Natural killer cell (primary cell): ENCODE data around the gene AP3M1. TPM values are rescaled to one million over a fixed set of nuclear protein-coding genes. Genes with fewer than 3 reads are reported as not detected.

ENCODE experiments used
- ATAC-seq, 3 donors: fragments of 150-1000 bp in 2 of 3; fragments of 200-7000 bp in 1 of 3; cut with Tn5 transposase; 1 replicate in 1 of 3; 2 replicates in 2 of 3; pipeline ENCODE4 v1.10.0; 2021; ENCODE audit warnings: mild to moderate bottlenecking in 2 of 3, moderate library complexity in 2 of 3
- DNase-seq, 2 donors: peaks; one replicate each; pipeline versions ENCODE4 v3.0.0 to v3.0.0-alpha.2; 2013 to 2021; ENCODE audit warnings: mixed read lengths in 1 of 2
- H3K27ac ChIP-seq: one replicate; pipeline ENCODE4 v1.5.1; 2013; ENCODE audit warnings: mild to moderate bottlenecking, low read length
- H3K27me3 ChIP-seq: one replicate; pipeline ENCODE4 v1.6.1; 2013; ENCODE audit warnings: low read length; ENCODE audit not compliant: control insufficient read depth, insufficient read depth
- H3K36me3 ChIP-seq: one replicate; pipeline ENCODE4 v1.6.1; 2013; ENCODE audit warnings: low read length; ENCODE audit not compliant: control insufficient read depth, insufficient read depth
- H3K4me1 ChIP-seq: one replicate; pipeline ENCODE4 v1.6.1; 2013; ENCODE audit warnings: low read length; ENCODE audit not compliant: control insufficient read depth, insufficient read depth
- H3K4me3 ChIP-seq: one replicate; pipeline ENCODE4 v1.5.1; 2013; ENCODE audit warnings: low read length
- H3K9me3 ChIP-seq: one replicate; pipeline ENCODE4 v1.6.1; 2013; ENCODE audit warnings: low read length; ENCODE audit not compliant: control insufficient read depth, insufficient read depth
- H3K27ac Mint-ChIP-seq, 2 donors: one replicate each; pipeline ENCODE4 v1.8.0; 2022; ENCODE audit warnings: mild to moderate bottlenecking in 2 of 2, mixed read lengths in 2 of 2, moderate library complexity in 1 of 2
- H3K27me3 Mint-ChIP-seq, 2 donors: one replicate each; pipeline ENCODE4 v1.8.0; 2022; ENCODE audit warnings: low read depth in 2 of 2, mixed read lengths in 2 of 2
- H3K36me3 Mint-ChIP-seq: one replicate; pipeline ENCODE4 v1.8.0; 2022; ENCODE audit warnings: mixed read lengths
- H3K4me1 Mint-ChIP-seq, 2 donors: one replicate each; pipeline ENCODE4 v1.8.0; 2022; ENCODE audit warnings: mixed read lengths in 2 of 2
- H3K4me3 Mint-ChIP-seq: one replicate; pipeline ENCODE4 v1.8.0; 2022; ENCODE audit warnings: mild to moderate bottlenecking, moderate library complexity, mixed read lengths
- H3K9me3 Mint-ChIP-seq, 2 donors: one replicate each; pipeline ENCODE4 v1.8.0; 2022; ENCODE audit warnings: mixed read lengths in 2 of 2
- WGBS: methylation state at CpG from one replicate; pipeline ENCODE4 v1.1.7; 2013; ENCODE audit warnings: missing lambda C conversion rate; ENCODE audit not compliant: insufficient coverage; 5-methylcytosine and 5-hydroxymethylcytosine counted together
- intact Hi-C: fragments of 100-400 bp; cut with micrococcal nuclease; formaldehyde crosslinking; loops from one replicate; pipeline ENCODE4 v1.14.2; 2022
- total RNA-seq, 4 donors: library from RNA; stranded (reverse); fragments of 120-200 nt in 1 of 4; gene quantifications; one replicate each; pipeline versions ENCODE4 v1.2.3 to v1.2.4, GENCODE V29; 2013 to 2022
- TF ChIP-seq, protein P1 (sequence below): fragments of 200-600 bp; IDR thresholded peaks from one replicate; pipeline ENCODE4 v1.8.0; 2022; ENCODE audit warnings: antibody characterized with exemption

AP3M1 gene
- total RNA-seq, 3 donors from 2014 or later (not counting 1 experiment from before 2014, with no cell fraction given): 40.6 to 48.8 (median 41.5) TPM

DNA sequence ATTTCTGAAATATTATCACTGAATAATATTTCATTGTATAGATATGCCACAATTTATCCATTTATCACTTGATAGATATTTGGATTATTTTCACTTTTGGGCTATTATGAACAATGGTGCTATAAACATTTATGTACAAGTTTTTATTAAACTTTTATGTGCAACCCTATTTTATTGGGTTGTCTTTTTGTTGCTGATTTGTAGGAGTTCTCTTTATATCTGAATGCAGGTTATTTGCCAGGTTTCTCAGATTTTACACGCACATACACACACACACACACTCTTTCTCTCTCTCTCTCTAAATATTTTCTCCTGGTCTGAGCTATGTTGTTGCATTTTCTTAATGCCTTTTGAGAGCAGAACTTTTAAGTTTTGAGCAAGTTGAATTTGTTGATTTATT is 36.6 kb upstream of the AP3M1 start:
- no peak overlapping the region for H3K4me3 Mint-ChIP-seq
- intact Hi-C loops: no loop called here
- H3K9me3 Mint-ChIP-seq: no peaks in the 10 kb centered on the region
- WGBS: no CpG with 5 or more reads among the region's 1 CpG
- DNase-seq (no peak), ATAC-seq (no peak)
- H3K27me3 ChIP-seq: no peaks in the 10 kb centered on the region
- no peak overlapping the region for H3K27ac Mint-ChIP-seq
- no peaks in the 10 kb centered on the region for H3K9me3 ChIP-seq
- H3K36me3 ChIP-seq: no peaks in the 10 kb centered on the region
- H3K36me3 Mint-ChIP-seq: no peaks in the 10 kb centered on the region
- H3K4me3 ChIP-seq: no peak overlapping the region
- no peaks in the 10 kb centered on the region for H3K27me3 Mint-ChIP-seq
- H3K4me1 ChIP-seq: peaks cover 10% of the 10 kb centered on the region
- H3K27ac ChIP-seq: no peak overlapping the region
- peaks cover 14 to 19% of the 10 kb centered on the region in 2 donors for H3K4me1 Mint-ChIP-seq
- TF ChIP-seq, protein P1, sequence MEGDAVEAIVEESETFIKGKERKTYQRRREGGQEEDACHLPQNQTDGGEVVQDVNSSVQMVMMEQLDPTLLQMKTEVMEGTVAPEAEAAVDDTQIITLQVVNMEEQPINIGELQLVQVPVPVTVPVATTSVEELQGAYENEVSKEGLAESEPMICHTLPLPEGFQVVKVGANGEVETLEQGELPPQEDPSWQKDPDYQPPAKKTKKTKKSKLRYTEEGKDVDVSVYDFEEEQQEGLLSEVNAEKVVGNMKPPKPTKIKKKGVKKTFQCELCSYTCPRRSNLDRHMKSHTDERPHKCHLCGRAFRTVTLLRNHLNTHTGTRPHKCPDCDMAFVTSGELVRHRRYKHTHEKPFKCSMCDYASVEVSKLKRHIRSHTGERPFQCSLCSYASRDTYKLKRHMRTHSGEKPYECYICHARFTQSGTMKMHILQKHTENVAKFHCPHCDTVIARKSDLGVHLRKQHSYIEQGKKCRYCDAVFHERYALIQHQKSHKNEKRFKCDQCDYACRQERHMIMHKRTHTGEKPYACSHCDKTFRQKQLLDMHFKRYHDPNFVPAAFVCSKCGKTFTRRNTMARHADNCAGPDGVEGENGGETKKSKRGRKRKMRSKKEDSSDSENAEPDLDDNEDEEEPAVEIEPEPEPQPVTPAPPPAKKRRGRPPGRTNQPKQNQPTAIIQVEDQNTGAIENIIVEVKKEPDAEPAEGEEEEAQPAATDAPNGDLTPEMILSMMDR: no peak

DNA sequence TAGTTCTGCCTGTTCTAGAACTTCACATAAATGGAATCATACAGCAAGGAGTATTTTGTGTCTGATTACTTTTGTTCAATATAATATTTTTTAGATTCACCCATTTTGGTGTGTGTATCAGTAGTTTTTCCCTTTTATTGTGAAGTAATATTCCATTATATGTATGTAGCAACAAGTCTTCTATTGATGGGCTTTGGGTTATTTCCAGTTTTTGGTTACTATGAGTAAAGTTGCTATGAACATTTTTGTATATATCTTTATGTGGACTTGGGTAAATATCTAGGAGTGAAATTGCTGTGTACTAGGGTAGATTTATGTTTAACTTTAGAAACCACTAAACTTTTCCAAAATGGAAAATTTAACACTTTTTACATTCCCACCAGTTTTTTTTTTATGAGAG is 36.0 kb upstream of the AP3M1 start:
- peaks cover 14 to 19% of the 10 kb centered on the region in 2 donors for H3K4me1 Mint-ChIP-seq
- DNase-seq: no peak
- H3K4me3 ChIP-seq: no peak overlapping the region
- no peak for ATAC-seq
- no peaks in the 10 kb centered on the region for H3K9me3 Mint-ChIP-seq
- H3K27ac Mint-ChIP-seq: no peak overlapping the region
- H3K27me3 ChIP-seq: no peaks in the 10 kb centered on the region
- H3K9me3 ChIP-seq: no peaks in the 10 kb centered on the region
- H3K4me1 ChIP-seq: peaks cover 10% of the 10 kb centered on the region
- H3K36me3 ChIP-seq: no peaks in the 10 kb centered on the region
- no peaks in the 10 kb centered on the region for H3K36me3 Mint-ChIP-seq
- no peaks in the 10 kb centered on the region for H3K27me3 Mint-ChIP-seq
- H3K27ac ChIP-seq: no peak overlapping the region
- no peak overlapping the region for H3K4me3 Mint-ChIP-seq
- TF ChIP-seq, protein P1: no peak
- intact Hi-C loops: no loop called here

DNA sequence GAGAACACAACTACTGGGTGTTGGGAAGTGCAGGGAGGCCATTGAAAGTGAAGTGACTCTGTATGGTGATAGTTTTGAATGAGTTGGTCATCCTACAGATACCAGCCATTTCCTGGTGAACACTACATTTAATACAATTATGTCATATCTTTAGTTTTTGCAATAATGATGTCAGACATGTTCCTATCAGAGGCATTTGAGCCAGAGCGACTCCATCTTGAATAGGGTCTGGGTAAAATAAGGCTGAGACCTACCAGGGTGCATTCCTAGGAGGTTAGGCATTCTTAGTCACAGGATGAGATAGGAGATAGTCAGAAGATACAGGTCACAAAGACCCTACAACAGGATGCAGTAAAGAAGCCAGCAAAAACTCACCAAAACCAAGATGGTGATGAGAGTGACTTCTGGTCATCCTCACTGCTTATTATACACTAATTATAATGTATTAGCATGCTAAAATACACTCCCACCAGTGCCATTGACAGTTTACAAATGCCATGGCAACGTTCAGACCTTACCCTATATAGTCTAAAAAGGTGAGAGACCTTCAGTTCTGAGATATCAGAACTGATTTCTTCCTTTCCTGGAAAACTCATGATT is 28.6 kb upstream of the AP3M1 start:
- Mint-ChIP-seq H3K4me1 (peaks cover 15 to 32% of the 10 kb centered on the region in 2 donors), H3K4me3 (no peak overlapping the region), H3K27ac (peak overlapping the region; percentile 91 to 95), H3K27me3 (no peaks in the 10 kb centered on the region), H3K9me3 (no peaks in the 10 kb centered on the region), H3K36me3 (no peaks in the 10 kb centered on the region)
- 50% methylated on average over 1 of the region's 2 CpGs for WGBS
- Histone ChIP-seq H3K27me3 (no peaks in the 10 kb centered on the region), H3K36me3 (no peaks in the 10 kb centered on the region), H3K9me3 (no peaks in the 10 kb centered on the region), H3K4me3 (no peak overlapping the region), H3K27ac (no peak overlapping the region), H3K4me1 (peaks cover 14% of the 10 kb centered on the region)
- intact Hi-C loops: loop anchor here (5.0 kb wide), 1 partner anchor 392 kb away; the partner anchor contains the start of gene ZSWIM8
- TF ChIP-seq, protein P1: no peak
- ATAC-seq (no peak), DNase-seq (no peak)
